Left hindlimb (tissue), 1 donor: ENCODE measurements around the gene SP8.

ENCODE experiments used
- DNase-seq: peaks from one replicate; pipeline ENCODE4 v3.0.0-alpha.2; 2018

SP8 gene

GRCh38 chr7:20748853-20749252 lies 37.8 kb downstream of the SP8 start:
- no peak for DNase-seq

- no peak for DNase-seq
Observed at GRCh38 chr7:20747001-20747400, 39.7 kb downstream of the SP8 start.

DNA sequence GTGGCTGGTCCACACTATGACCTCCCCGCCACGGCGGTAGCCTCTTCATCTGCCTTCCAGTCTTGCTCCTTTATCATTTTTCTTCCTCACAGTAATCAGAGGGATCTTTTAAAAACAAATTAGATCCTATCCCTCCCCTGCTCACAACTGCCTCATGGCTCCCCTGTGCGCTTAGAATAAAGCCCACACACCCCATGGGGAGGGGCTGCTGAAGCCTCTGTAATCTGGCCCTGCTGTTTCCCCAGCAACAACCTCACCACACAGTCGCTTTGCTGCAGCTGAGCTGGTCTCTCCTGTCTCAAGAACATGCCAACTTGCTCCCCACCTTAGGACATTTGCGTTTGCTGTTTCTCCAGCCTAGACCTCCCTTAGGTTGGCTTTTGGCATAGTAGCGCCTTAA lies 41.0 kb downstream of the SP8 start:
- no peak for DNase-seq

GRCh38 chr7:20744954-20745446 lies 41.7 kb downstream of the SP8 start:
- DNase-seq = no peak

DNA sequence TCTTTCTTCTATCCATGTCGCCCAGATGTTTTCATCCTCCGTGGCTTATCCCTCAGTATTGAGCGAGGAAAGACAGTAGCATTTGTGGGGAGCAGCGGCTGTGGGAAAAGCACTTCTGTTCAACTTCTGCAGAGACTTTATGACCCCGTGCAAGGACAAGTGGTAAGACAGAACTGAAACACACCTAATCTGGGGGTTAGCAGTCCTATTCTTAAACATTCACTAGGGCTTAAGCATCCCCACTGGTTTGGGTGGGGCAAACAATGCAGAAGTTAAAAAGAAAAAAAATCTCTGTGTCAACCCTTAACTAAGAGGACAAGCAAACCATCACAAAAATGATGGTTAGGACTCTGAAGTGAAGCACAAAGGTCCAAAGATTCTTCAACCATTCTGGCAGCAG lies 43.8 kb downstream of the SP8 start:
- no peak for DNase-seq

- DNase-seq = no peak
Observed at GRCh38 chr7:20741801-20742200, 44.9 kb downstream of the SP8 start.

- DNase-seq = no peak
Observed at GRCh38 chr7:20738518-20739481, 47.9 kb downstream of the SP8 start.

GRCh38 chr7:20737840-20738448 lies 48.7 kb downstream of the SP8 start:
- DNase-seq = no peak

DNA sequence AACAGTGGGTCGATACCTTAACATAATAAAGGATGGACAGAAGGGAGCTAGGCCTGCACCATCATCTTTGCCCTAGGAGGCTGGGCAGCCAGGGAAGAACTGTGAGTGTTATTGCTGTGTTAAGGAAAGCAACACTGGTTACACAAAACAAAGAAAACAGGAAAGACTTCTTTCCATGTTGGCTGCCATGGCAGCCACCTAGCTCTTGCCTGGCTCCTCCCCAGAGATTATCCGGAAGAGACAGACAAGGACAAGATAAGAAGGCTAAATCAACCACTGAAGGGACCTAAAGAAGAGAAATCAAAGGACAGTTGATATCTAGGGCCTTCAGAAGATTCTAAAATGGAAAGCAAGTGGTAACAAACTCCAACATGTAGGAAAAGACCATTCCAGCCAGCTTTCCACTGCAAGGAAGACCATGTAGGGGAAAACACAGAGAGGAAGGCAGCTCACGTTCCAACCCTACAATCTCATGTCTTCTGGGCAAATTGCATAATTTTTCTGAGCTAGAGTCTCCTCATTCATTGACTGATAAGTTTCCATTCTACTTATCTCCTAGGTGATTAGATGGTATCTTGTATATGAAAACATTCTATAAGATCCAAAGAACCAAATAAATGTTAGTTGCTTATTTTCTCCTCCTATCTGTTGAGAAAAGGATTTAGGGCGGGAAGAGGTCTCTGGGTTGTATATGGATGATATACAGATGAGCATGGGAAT lies 51.2 kb downstream of the SP8 start:
- DNase-seq = no peak
